Measurements from ENCODE around the gene ANKMY1.

Gene ANKMY1

GRCh38 chr2:240573071-240573515, 15.3 kb upstream of the ANKMY1 start:
- no peak overlapping the region for H3K4me2 ChIP-seq (ENCODE audit: low read length)
- no peak overlapping the region for H3K9ac ChIP-seq (ENCODE audit: low read length)
- no peak for TF ChIP-seq CTCF (IDR thresholded peaks at IDR 0.05; ENCODE audit: low read depth, low read length)
- no peak for TF ChIP-seq EZH2phosphoT487 (IDR thresholded peaks at IDR 0.05; ENCODE audit: low read depth)
- peaks cover 9% of the 10 kb centered on the region; the same call in 1 of the 2 replicates for H4K20me1 ChIP-seq (ENCODE audit: insufficient read depth, low read length)
- no peaks in the 10 kb centered on the region for H3K36me3 ChIP-seq (replicated peaks; ENCODE audit: low read depth, low read length)
- peaks cover 22% of the 10 kb centered on the region for H3K79me2 ChIP-seq (ENCODE audit: low read length)
- H3K4me1 ChIP-seq (ENCODE audit: low read length): peaks cover 5% of the 10 kb centered on the region; the same call in 1 of the 2 replicates
- no peaks in the 10 kb centered on the region for H3K27me3 ChIP-seq (ENCODE audit: low read depth, low read length)
- H3K27ac ChIP-seq (ENCODE audit: low read length): no peak overlapping the region
- no peak overlapping the region for H3K4me3 ChIP-seq (ENCODE audit: low read length)
- H2AFZ ChIP-seq (ENCODE audit: low read depth, low read length): no peak overlapping the region
- no peaks in the 10 kb centered on the region for H3K9me3 ChIP-seq (ENCODE audit: insufficient read depth, low read length)

- no peak overlapping the region for H3K4me3 ChIP-seq (ENCODE audit: low read length)
- no peak overlapping the region for H2AFZ ChIP-seq (ENCODE audit: low read depth, low read length)
- no peak overlapping the region for H3K4me2 ChIP-seq (ENCODE audit: low read length)
- H3K36me3 ChIP-seq (replicated peaks; ENCODE audit: low read depth, low read length): no peaks in the 10 kb centered on the region
- no peaks in the 10 kb centered on the region for H3K9me3 ChIP-seq (ENCODE audit: insufficient read depth, low read length)
- H3K27me3 ChIP-seq (ENCODE audit: low read depth, low read length): no peaks in the 10 kb centered on the region
- peaks cover 26% of the 10 kb centered on the region for H3K79me2 ChIP-seq (ENCODE audit: low read length)
- peaks cover 9% of the 10 kb centered on the region for H3K4me1 ChIP-seq (ENCODE audit: low read length)
- H4K20me1 ChIP-seq (ENCODE audit: insufficient read depth, low read length): peaks cover 9% of the 10 kb centered on the region; the same call in 1 of the 2 replicates
- H3K27ac ChIP-seq (ENCODE audit: low read length): no peak overlapping the region
- TF ChIP-seq EZH2phosphoT487 (IDR thresholded peaks at IDR 0.05; ENCODE audit: low read depth): no peak
- no peak for TF ChIP-seq CTCF (IDR thresholded peaks at IDR 0.05; ENCODE audit: low read depth, low read length)
- H3K9ac ChIP-seq (ENCODE audit: low read length): no peak overlapping the region
Measured at GRCh38 chr2:240572141-240573031, 14.6 kb upstream of the ANKMY1 start.

- Histone ChIP-seq H3K9me3 (ENCODE audit: insufficient read depth, low read length) (no peaks in the 10 kb centered on the region), H4K20me1 (ENCODE audit: insufficient read depth, low read length) (peaks cover 9% of the 10 kb centered on the region; the same call in 1 of the 2 replicates), H3K4me2 (ENCODE audit: low read length) (no peak overlapping the region), H3K9ac (ENCODE audit: low read length) (no peak overlapping the region), H3K27ac (ENCODE audit: low read length) (no peak overlapping the region), H3K4me1 (ENCODE audit: low read length) (peaks cover 17% of the 10 kb centered on the region), H2AFZ (ENCODE audit: low read depth, low read length) (no peak overlapping the region), H3K4me3 (ENCODE audit: low read length) (no peak overlapping the region), H3K36me3 (replicated peaks; ENCODE audit: low read depth, low read length) (no peaks in the 10 kb centered on the region), H3K27me3 (ENCODE audit: low read depth, low read length) (no peaks in the 10 kb centered on the region), H3K79me2 (ENCODE audit: low read length) (peaks cover 26% of the 10 kb centered on the region)
- TF ChIP-seq CTCF (IDR thresholded peaks at IDR 0.05; ENCODE audit: low read depth, low read length) (no peak), EZH2phosphoT487 (IDR thresholded peaks at IDR 0.05; ENCODE audit: low read depth) (no peak)
Measured at GRCh38 chr2:240571314-240571973, 13.7 kb upstream of the ANKMY1 start.

All from OCI-LY3 (cell line).